Stimulated activated CD4-positive, alpha-beta T cell treated with anti-CD3 and anti-CD28 coated beads, Interleukin-2, amount 100 ng/mL, for 4 hours (primary cell): ENCODE data around the gene TRMT44.
A peak's percentile ranks its signal among the peaks of the same experiment; 100 is the strongest.
"Not testable (repeated sequence)": the region's sequence is repeated elsewhere in the genome, so short reads cannot be mapped to it uniquely, and the experiment has no call there.

ENCODE experiments used
- DNase-seq: peaks from one replicate; pipeline ENCODE4 v3.0.0-alpha.2; 2020; ENCODE audit warnings: low read depth

Gene TRMT44

GRCh38 chr4:8468746-8469535 is 28.4 kb downstream of the TRMT44 start:
- peak; percentile 19 for DNase-seq

GRCh38 chr4:8469550-8469949 is 29.0 kb downstream of the TRMT44 start:
- DNase-seq = no peak

- no peak for DNase-seq
Observed at GRCh38 chr4:8470451-8471024, 30.0 kb downstream of the TRMT44 start.

GRCh38 chr4:8471211-8471875 is 30.8 kb downstream of the TRMT44 start:
- DNase-seq = no peak

- DNase-seq = no peak
Observed at GRCh38 chr4:8472158-8472688, 31.6 kb downstream of the TRMT44 start.

GRCh38 chr4:8472689-8473197 is 32.2 kb downstream of the TRMT44 start:
- DNase-seq = no peak

- DNase-seq = no peak
Observed at GRCh38 chr4:8473198-8473919, 32.8 kb downstream of the TRMT44 start.

GRCh38 chr4:8473920-8474590 is 33.5 kb downstream of the TRMT44 start:
- no peak for DNase-seq

- DNase-seq = no peak
Observed at GRCh38 chr4:8474856-8475255, 34.3 kb downstream of the TRMT44 start.

- DNase-seq = no peak
Observed at GRCh38 chr4:8475751-8476575, 35.4 kb downstream of the TRMT44 start.

GRCh38 chr4:8477095-8477635 is 36.6 kb downstream of the TRMT44 start:
- DNase-seq = no peak

GRCh38 chr4:8477676-8478075 is 37.1 kb downstream of the TRMT44 start:
- DNase-seq = no peak

GRCh38 chr4:8478371-8478770 is 37.8 kb downstream of the TRMT44 start:
- DNase-seq = no peak

- no peak for DNase-seq
Observed at GRCh38 chr4:8478801-8479744, 38.5 kb downstream of the TRMT44 start.

- no peak for DNase-seq
Observed at GRCh38 chr4:8480221-8480620, 39.6 kb downstream of the TRMT44 start.

GRCh38 chr4:8486643-8487042 is 46.1 kb downstream of the TRMT44 start:
- not testable (repeated sequence) for DNase-seq

GRCh38 chr4:8488791-8489369 is 48.3 kb downstream of the TRMT44 start:
- DNase-seq = no peak

GRCh38 chr4:8491478-8491877 is 50.9 kb downstream of the TRMT44 start:
- not testable (repeated sequence) for DNase-seq

- no peak for DNase-seq
Observed at GRCh38 chr4:8492174-8492573, 51.6 kb downstream of the TRMT44 start.
